ENCODE results near the gene BICDL1. TPM values are rescaled to one million over a fixed set of nuclear protein-coding genes. Genes with fewer than 3 reads are reported as not detected.

The BICDL1 gene
- total RNA-seq, 2 donors from 2014 or later: 5.0 to 11.1 TPM

DNA sequence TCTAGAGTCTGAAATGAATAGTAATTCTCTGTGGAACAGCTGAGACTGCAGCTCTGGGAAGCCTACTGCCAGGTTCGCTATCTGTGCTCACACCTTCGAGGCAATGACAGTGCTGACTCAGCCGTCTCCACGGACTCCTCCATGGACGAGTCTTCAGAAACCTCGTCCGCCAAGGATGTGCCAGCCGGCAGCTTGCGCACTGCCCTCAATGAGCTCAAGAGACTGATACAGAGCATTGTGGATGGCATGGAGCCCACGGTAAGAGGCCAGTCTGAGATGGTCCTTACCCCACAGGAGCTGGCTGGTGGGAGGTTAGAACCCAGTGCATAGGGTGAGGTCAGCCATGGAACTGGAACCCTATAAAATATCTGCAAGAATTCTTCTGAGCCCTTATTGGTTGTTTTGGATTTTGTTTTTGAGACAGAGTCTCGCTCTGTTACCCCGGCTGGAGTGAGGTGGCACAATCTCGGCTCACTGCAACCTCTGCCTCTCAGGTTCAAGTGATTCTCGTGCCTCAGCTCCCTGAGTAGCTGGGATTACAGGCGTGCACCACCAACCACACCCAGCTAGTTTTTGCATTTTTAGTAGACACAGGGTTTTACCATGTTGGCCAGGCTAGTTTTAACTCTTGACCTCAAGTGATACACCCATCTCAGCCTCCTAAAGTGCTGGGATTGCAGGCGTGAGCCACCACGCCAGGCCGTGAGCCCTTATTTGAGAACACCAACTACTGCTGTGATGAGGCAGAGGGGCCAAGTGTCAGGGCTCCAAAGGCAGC is 83.6 kb downstream of the BICDL1 start:
- no peak overlapping the region for H3K9ac ChIP-seq (ENCODE audit: low read depth in 2 of 2, low read length in 2 of 2)
- no peaks in the 10 kb centered on the region for H3K36me3 ChIP-seq
- intact Hi-C loops (cut with DNase I): no loop called here

DNA sequence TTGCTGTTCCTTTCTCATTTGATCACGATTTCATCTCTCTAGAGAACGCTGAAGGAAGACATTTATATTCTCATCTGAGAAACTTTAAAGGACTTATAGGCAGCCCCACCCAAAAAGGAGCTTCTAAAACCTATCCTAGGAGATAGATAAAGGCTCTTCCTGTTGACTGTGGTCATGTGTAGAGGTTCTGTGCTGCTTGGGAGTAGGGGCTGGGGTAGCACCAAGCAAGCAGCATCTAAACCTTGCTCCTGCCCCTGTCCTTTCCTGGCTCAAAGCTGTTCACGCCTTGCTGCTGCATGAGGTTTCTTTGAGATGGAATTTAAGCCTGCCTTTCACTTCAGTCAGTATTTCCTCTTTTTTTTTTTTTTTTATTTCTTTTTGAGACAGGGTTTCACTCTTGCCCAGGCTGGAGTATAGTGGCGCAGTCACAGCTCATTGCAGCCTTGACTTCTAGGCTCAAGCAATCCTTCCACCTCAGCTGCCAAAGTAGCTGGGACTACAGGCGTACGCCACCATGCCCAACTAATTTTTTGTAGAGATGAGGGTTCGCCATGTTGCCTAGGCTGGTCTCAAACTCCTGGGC is 86.1 kb downstream of the BICDL1 start:
- Histone ChIP-seq H3K9ac (ENCODE audit: low read depth in 2 of 2, low read length in 2 of 2) (no peak overlapping the region), H3K4me3 (no peak overlapping the region), H3K9me3 (no peaks in the 10 kb centered on the region), H3K27me3 (no peaks in the 10 kb centered on the region), H3K4me1 (no peaks in the 10 kb centered on the region), H3K27ac (no peak overlapping the region), H3K36me3 (no peaks in the 10 kb centered on the region)
- TF ChIP-seq CTCF (IDR thresholded peaks at IDR 0.05): no peak
- no peak for DNase-seq
- intact Hi-C loops (cut with DNase I): no loop called here

More for the DNA sequence above, 83.6 kb downstream of the BICDL1 start:
- H3K9me3 ChIP-seq: no peaks in the 10 kb centered on the region
- TF ChIP-seq CTCF (IDR thresholded peaks at IDR 0.05): no peak
- H3K4me3 ChIP-seq: no peak overlapping the region
- no peaks in the 10 kb centered on the region for H3K27me3 ChIP-seq
- H3K27ac ChIP-seq: no peak overlapping the region
- no peak for DNase-seq
- H3K4me1 ChIP-seq: no peaks in the 10 kb centered on the region

GRCh38 chr12:120076651-120077050 is 87.6 kb downstream of the BICDL1 start:
- Histone ChIP-seq H3K9me3 (no peaks in the 10 kb centered on the region), H3K27ac (no peak overlapping the region), H3K4me1 (no peaks in the 10 kb centered on the region), H3K9ac (ENCODE audit: low read depth in 2 of 2, low read length in 2 of 2) (no peak overlapping the region), H3K4me3 (no peak overlapping the region), H3K36me3 (no peaks in the 10 kb centered on the region), H3K27me3 (no peaks in the 10 kb centered on the region)
- DNase-seq: no peak
- no peak for TF ChIP-seq CTCF (IDR thresholded peaks at IDR 0.05)
- intact Hi-C loops (cut with DNase I): no loop called here

DNA sequence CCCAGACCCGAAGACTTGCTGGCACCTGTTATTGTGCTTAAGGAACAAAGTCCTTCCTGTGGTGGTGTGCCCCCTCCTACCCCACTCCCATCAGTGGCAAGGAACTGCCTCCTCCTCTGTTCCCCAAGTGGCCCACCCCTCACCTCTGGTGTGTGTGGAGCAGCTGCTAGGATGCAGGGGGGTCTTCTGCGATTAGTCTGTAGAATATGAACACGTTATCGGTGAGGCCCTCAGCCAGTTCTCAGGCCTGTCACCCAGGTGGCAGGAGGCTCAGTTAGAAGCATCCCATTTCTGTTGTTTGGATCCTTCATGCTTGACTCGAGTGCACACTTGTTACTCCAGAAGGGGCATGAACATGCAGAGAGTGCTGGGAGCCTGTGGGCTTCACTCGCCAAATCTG is 88.2 kb downstream of the BICDL1 start:
- intact Hi-C loops (cut with DNase I): no loop called here
- no peaks in the 10 kb centered on the region for H3K27me3 ChIP-seq
- no peaks in the 10 kb centered on the region for H3K9me3 ChIP-seq
- H3K36me3 ChIP-seq: no peaks in the 10 kb centered on the region
- DNase-seq: no peak
- no peak overlapping the region for H3K27ac ChIP-seq
- no peak overlapping the region for H3K9ac ChIP-seq (ENCODE audit: low read depth in 2 of 2, low read length in 2 of 2)
- H3K4me3 ChIP-seq: no peak overlapping the region
- no peak for TF ChIP-seq CTCF (IDR thresholded peaks at IDR 0.05)
- no peaks in the 10 kb centered on the region for H3K4me1 ChIP-seq

DNA sequence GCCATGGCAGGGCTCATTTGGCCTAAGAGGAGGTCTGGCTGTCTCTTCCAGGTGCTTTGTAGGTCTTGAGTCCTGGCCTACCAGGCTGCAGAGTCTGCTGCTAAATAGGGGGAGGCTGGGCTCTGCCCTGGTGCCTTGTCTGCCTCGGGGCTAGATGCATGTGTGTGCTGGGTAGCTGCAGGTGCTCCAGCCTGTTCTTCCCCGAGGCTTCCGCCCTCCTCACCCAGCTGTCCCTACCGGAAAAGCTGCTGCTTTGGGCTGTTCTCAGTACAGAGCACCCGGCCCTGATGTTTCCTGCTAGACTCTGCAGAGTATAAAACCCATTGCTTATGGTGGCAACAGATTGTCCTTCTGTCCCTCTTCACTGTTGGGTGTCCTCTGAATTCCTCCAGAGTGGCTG is 89.8 kb downstream of the BICDL1 start:
- Histone ChIP-seq H3K9ac (ENCODE audit: low read depth in 2 of 2, low read length in 2 of 2) (no peak overlapping the region), H3K27ac (no peak overlapping the region), H3K36me3 (no peaks in the 10 kb centered on the region), H3K9me3 (no peaks in the 10 kb centered on the region), H3K27me3 (no peaks in the 10 kb centered on the region), H3K4me1 (no peaks in the 10 kb centered on the region), H3K4me3 (no peak overlapping the region)
- TF ChIP-seq CTCF (IDR thresholded peaks at IDR 0.05): no peak
- DNase-seq: no peak
- intact Hi-C loops (cut with DNase I): no loop called here
